ENCODE data around the gene MED20.
A peak's percentile ranks its signal among the peaks of the same experiment; 100 is the strongest.
"Not testable (repeated sequence)": the region's sequence is repeated elsewhere in the genome, so short reads cannot be mapped to it uniquely, and the experiment has no call there.

The MED20 gene, protein sequence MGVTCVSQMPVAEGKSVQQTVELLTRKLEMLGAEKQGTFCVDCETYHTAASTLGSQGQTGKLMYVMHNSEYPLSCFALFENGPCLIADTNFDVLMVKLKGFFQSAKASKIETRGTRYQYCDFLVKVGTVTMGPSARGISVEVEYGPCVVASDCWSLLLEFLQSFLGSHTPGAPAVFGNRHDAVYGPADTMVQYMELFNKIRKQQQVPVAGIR

DNA sequence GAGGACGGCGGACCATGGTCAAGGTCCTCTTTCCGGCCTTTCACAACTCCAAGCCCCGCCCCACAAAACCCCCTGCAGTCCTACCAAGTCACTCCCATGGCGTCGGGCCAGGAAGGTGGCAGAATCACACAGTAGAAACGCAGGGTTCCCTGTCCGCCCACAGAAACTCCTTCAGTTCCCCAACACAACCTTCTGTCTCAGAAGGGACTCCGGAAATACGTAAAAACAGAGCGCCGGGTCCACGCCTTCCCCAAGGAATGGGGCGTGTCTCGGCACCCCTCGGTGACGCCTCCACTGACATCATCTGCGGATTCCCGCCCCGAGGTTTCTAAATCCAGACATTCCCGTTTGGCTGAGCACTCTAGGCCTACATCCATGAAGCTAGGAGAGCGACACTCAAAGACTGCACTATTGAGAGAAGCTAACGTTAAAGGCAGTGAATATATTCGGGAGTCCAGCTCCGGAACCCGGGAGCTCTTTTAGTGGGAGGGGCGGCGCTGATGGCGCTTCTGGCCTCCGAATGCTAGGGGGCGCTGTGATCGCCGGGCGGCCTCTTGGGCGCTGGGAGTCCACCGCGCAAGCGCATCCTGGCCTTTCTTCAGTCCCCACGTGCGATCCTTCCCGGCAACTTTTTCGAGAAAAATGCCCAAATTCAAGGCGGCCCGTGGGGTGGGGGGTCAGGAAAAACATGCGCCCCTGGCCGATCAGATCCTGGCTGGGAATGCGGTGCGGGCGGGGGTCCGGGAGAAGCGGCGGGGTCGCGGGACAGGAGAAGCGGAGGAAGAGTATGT is at the start of gene MED20, which contains the start of gene BYSL:
Gene MED20, minus strand, starts transcription at position 219 of the 791 bp plus-strand sequence. Its CDS starts 121 bp downstream, at position 98.
Gene BYSL, plus strand, starts transcription at position 579 of the 791 bp plus-strand sequence. Its CDS starts 64 bp downstream, at position 643.
- peak; percentile 95 for DNase-seq

DNA sequence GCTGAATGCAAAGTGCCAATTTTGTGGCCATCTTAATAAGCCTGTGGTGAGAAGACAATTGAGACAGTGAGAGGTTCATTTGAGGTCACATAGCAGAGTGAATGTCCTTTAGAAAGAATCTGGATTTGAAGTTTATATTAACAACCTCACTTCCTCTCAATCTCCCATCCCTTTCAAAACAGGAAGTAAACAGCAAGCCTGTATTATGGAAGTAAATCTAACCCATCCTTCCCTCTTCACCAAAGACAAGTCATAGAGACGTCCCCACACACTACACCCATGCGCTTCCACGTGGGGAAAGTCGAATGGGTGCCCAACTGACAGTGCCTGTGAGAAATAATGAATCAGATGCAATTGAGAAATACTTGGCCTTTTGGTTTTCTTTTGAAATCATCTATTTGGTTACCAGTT is 49.5 kb upstream of the MED20 start:
- DNase-seq, result no peak

DNA sequence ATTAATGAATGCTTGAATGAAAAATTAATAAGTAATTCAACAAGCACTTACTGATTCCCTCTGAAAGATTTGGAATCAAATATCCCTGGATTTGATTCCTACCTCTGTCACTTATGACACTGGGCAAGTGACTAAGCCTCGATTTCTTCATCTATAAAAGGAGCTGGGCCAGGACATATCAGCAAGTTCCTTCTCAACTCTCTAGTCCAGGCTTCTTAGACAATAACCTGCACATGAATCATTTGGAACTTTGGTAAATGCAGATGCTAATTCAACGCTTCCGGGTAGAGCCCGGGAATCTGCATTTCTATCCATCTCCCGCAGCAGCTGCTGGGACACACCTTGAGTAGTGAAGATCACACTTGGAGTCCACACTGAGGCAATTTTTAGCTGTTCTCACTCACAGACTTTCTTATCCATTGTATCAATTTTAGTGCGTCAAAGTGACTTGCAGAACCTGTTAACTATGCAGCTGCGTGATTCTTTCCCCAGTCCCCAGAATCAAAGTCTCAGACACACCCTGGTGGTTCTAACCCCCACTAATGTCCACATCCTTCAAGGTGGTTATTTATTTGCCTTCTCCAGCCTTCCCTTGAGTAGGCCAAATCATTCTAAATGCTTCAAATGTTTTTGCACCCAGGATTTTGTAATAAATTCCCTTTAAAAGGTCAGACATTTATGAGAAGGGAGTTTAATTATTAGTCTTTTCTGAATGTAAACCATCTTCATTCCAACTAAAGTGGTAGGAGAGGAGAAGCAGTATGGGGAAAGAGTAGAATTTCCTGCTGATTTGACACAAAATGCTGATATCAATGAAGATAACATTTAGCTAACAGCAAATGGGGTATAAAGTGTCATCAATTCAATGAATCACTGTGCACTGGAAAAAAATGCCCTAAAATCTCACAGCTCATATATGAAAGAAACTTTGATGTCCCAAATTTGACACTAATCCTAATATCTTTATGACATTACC is 46.7 kb upstream of the MED20 start:
- DNase-seq, result no peak

DNA sequence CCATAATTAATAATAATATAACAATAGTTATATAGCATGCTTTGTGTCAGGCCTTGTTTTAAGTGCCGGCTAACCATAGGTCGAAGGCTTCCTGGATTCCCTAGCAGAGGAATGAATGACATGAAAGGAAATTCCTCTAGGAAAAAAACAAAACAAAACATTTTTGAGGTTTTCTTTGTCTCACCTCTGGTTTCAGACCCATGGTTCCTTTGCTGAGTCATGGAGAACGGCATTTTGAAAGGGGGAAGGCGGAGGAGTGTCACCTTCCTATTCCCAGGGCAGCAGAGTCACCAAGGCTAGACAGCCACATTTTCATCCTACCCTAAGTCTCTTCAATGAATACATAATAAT is 46.0 kb upstream of the MED20 start:
- no peak for DNase-seq

DNA sequence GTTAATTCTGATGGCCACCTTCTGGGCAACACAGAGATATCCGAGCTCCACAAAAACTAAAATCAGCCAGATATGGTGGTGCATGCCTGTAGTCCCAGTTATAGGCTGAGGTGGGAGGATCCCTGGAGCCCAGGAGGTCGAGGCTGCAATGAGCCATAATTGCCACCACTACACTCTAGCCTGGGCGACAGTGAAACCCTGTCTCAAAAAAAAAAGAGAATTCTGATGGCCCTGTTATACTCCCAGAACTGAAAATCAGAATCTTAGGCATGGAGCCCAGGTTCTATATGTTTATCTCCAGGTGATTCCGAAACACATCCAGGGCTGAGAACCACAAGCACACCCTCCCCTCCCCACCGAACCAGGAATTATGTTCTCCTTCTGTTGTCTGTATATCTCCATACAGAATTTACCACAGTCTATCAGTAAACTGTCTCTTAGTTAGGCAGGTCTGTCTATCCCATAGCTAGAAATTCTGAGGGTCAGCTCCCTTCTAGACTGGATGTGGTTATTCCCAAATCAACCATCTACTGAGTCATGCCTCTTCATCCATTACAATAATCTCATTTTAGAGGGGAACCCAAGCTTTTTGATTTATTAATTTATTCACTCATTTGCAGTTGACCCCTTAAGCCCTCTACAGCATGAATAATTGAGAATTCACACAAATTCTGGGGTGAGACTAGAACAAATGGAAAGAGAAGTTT is 45.4 kb upstream of the MED20 start:
- DNase-seq, result no peak

DNA sequence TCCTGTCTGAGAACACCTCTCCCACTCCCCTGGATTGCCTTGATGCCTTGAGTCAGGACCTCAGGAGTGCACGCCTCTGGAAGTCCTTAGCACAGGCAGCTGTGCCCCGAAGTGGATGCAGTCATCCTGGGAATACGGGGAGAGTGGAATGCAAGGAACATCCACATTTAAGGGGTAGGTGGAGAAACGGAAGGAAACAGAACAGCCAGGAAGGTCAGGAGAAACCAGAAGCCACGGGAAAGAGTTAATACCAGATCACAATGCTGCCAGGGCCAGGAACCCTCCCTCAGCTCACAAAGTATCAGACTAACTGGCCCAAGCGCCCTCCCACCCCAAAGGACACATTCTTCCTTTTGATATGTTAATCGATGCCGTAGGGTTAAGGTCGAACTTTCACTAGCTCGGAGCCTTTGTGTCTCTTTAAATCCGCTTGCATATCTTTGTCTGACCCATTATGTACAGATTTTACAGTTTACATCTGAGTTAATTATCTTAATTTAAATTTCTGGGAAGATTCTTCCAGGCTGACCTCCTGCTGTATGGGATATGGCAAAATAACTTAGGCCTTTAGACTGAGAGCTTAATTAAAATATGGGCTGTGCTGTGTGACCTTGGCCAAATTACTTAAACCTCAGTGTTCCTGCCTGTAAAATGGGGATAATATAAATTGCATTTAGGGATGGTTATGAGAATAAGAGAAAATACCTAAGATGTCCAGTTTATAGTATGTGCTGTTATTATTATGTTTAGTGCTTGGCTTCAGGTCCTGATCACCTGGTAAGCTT is 44.7 kb upstream of the MED20 start:
- no peak for DNase-seq

DNA sequence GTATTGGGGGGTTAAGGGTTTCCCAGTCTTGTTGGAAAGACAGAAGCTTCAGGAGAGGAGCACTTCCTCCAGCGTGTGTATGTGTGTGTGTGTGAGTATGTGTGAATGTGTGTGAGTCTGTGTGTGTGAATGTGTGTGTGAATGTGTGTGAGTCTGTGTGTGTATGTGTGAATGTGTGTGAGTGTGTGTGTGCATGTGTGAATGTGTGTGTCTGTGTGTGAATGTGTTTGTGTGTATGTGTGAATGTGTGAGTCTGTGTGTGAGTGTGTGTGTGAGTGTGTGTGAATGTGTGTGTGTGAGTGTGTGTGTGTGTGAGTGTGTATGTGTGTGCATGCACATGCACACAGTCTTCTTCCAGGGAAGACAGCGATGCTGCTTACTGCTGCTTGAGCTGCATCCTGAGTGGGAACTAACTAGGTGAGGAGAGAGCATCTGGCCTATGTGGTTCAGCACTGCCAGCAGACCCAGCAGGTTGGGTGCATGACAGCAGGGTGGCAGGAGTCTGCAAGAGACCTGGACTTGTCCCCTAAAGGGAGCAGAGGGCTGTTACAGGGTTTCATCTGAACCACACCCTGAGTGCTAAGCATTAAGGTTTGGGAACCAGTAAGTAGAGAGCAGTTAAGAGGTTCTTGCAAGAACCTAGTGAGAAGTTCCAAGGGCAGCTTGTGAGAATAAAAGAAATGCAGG is 43.4 kb upstream of the MED20 start:
- DNase-seq, result no peak

DNA sequence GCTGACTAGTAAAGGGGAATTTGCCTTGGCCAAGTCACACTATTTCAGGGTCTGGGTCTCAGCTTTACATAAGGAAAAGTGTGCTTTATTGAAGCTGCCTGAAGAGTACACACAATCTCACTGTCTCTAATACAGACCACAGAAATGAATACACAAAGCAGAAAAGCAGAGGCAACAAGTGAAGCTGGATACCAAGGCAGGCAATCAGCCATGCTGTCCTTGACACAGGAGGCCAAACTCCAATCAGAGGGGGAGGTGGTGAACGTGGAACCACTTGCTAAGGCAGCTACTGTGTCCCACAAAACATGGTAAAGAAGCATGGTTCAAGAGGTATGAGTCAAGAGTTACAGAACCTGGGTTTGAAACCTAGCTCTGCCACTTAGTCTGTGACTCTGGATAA is 42.4 kb upstream of the MED20 start:
- no peak for DNase-seq

DNA sequence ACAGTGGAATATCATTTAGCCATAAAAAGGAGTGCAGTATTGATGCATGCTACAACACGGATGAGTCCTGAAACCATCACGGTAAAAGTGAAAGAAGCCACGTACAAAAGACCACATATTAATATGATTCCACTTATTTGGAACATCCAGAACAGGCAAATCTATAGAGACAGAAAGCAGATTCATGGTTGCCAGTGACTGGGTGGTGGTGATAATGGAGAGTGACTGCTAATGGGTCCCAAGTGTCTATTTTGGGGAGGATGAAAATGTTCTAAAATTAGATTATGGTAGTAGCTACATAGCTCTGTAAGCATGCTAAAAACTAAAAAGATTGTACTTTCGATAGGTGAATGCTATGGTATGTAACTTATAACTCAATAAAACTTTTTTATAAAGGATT is 39.1 kb upstream of the MED20 start:
- no peak for DNase-seq

DNA sequence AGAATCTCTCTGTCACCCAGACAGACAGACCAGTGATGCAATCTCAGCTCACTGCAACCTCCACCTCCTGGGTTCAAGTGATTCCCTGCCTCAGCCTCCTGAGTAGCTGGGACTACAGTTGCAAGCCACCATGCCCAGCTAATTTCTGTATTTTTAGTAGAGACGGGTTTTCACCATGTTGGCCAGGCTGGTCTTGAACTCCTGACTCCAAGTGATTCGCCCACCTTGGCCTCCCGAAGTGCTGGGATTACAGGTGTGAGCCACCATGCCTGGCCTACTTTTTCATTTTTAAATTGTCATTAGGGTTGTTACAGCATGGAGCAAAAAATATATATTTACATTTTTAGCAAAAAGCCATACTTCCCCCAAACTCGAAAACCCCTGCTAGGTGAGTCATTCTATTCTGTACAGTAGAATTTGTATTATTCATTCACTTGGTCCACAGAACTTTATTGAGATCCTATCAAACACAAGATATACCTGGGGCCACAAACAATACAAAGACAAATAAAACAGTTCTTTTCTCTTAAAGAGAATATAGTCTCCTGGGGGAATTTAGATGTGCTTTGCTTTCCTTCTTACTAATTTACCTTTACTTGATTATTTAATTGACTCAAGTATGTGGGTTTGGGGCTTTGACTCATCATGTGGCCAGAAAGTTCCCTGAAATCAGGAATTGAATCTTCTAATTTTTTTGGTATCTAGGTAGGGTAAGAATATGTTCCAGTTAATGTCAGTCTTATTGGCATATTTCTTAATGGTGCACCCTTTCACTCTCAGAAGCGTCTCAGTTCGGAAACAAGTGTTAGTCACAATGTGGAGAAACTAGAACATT is 37.3 kb upstream of the MED20 start:
- DNase-seq, result no peak

DNA sequence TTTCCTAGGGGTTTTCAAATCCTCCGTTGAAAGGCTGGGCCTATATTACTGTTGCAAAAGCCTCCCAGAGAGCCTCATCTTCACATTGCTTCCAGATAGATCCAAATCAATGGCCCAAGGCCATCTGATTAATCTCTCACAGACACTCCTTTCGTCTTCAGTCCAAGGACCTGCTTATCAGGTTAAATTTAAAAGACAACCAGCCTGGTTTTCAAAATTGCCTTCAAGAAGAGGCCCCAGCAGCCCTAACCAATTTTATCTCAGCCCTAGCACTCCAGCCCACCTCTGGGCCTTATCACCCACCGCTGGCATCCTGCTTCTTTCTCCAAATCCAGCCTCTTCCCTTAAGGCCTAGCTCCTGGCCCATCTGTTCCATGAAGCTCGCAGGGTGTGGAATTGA is 36.2 kb upstream of the MED20 start:
- no peak for DNase-seq

DNA sequence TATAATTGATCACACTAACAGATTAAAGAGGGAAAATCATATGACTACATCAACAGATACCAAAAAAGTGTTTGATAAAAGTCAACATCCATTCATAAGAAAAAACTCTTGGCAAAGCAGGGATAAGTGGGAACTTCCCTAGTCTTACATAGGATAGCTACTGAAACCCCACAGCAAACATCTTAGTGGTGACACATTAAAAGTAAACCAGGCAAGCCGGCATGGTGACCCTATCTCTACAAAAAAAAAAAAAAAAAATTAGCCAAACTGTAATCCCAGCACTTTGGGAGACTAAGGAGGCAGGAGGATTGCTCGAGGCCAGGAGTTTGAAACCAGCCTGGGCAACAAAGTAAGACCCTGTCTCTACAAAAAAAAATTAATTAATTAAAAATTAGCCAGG is 34.5 kb upstream of the MED20 start:
- no peak for DNase-seq

DNA sequence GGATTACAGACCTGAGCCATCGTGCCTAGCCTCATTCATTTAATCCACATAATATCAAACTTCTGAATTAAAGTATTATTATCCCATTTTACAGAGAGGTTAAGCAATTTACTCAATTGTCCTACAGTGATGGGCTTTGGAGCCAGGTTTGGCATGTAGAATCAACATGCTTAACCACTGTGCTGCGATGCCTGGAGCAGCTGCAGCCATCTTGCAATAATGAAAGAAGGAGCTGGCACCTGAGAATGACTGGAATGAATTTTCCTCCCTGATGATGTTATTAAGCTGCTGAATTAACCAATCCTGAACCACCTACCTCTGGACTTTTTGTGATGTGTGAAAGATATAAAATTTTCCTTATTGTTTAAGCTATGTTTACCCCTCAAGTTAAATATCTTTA is 33.7 kb upstream of the MED20 start:
- no peak for DNase-seq

DNA sequence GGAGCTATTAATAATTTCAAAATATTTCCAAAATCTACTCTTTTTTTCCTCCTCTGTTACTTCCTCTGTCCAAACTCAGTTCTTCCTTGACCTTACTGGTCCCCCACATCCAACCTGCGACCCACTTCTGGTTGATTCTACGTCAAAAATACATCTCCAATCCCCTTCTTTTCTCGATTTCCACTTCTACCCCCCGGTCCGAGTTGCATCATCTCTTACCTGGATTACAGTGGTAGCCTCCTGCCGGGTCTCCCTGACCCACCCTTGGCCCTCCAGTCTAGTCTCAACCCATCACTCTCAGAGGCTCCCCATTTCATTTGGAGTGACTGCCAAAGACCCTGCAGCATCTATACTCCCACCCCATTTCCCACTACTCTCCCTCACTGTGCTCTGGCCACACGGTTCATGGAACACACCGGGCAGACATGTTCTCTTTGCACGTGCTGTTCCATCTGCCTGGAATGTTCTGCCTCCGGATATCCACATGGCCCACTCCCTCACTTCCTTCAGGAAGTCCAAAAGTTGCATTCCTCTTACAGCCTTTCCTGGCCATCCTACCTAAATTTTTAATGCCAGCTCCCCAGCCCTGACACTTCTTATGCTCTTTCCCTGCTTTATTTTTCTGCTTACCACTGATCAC is 26.8 kb upstream of the MED20 start:
- DNase-seq, result no peak

DNA sequence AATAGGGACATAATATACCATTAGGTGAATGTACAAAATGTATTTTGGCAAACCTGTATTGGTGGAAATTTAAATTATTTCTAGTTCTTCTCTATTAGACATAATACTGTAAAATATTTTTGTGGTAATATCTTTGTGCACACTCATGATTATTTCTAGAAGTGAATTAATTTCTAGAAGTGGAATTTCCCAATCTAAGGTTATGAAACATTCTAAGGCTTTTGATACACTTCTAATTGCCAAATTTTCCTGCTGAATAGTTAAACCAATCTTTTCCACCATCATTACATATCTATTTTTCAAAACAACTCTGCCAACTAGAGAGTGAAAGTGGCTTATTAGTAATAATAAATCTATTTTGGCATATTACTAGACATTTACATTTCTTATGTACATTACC is 22.5 kb upstream of the MED20 start:
- DNase-seq, result no peak

DNA sequence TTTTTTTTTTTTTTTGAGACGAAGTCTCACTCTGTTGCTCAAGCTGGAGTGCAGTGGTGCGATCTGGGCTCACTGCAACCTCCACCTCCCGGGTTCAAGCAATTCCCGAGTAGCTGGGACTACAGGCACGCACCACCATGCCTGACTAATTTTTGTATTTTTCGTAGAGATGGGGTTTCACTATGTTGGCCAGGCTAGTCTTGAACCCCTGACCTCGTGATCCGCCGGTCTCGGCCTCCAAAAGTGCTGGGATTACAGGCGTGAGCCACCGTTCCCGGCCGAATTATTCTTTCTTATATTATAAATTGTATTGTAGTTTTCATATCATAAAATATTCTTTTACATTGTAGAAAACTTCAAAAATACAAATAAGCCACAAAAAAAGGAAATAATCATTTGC is 21.9 kb upstream of the MED20 start:
- not testable (repeated sequence) for DNase-seq

DNA sequence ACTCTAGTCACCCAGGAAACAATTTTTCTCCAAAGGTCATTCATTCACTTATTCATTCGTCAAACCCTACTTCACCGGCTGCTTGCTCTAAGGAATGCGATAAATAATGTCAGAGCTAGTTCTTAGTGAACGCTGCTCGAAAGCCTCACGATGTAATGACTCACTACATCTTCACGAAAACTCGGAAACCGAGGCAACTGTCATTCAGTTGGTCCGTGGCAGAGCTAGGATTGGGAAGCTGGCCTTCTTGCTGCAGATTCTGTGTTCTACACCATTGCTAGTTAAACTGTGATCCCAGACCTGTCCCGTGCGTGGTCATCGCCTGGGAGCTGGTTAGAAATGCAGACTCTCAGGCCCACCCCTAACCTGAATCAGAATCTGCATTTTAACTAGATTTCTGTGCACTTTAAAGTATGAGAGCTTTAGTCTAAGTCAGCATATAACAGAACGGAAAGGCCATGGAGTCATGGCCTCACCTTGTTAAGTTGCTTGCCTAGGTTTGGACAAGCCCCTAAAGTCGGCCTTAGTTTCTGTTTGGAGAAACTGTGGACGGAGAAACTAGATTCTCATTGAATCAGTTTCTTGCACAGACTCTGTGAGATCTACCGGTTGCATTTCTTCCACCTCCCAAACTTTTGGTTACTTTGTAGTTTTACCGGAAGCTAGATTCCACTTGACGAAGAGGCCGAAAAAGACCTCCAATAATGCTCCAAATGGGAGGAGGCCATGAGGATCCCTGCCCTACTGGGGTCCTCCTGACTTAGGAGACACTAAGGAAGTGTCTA is 21.3 kb upstream of the MED20 start:
- no peak for DNase-seq

DNA sequence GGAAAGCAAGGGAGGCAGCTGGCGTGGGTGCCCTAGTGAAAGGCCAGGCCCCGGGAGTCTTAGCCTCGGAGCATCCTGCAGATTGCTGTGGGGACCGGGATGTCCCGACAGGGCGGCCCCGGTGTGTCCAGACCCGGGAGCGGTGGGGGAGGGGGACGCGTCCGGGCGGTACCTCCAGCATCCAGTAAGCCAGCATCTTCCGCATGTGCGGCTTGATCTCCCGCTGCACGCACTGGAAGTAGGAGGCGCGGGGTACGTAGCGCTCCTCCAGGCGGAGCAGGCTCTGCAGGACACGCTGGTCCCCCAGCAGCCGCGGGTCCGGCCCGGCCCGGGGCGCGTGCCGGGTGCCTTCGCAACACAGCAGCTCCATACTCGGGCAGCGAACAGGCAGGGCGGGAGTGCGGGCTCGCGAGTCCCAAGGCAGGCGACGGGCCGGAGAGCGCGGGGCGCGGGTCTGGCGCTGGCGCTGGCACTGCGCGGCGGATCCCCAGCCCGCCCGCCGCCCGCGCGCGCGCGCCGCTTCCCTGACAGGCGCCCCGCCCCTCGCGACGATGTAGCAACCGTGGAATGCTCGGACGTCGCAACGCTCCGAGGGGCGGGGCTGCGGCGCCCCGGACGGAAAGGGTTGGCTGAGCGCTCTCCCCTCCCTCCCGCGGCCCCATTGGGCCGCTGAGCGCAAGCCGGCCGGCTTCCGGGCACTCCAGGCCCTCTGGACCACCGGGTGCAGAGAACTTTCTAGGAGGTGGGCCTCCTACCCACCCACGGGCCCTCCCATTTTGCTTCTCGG is 20.5 kb upstream of the MED20 start, which contains the start of gene CCND3:
Gene CCND3, minus strand, starts transcription at position 529 of the 787 bp plus-strand sequence. Its CDS starts 159 bp downstream, at position 370.
- peak; percentile 85 for DNase-seq
